Forelimb muscle (tissue), 1 donor: ENCODE results near the gene SCGB1A1. TPM values are rescaled to one million over a fixed set of nuclear protein-coding genes. Genes with fewer than 3 reads are reported as not detected.

ENCODE experiments used
- DNase-seq: peaks from one replicate; pipeline ENCODE4 v3.0.0-alpha.2; 2013; ENCODE audit warnings: low read depth
- polyA plus RNA-seq: library from polyadenylated mRNA; unstranded; fragments of 120-200 nt; gene quantifications from one replicate; pipeline ENCODE4 v1.2.1, GENCODE V29; 2013; ENCODE audit not compliant: insufficient read length

Gene SCGB1A1
- polyA plus RNA-seq, 1 donor: not detected

- no peak for DNase-seq
These were observed 20.5 kb upstream of the SCGB1A1 start for GRCh38 chr11:62398011-62398994.

- no peak for DNase-seq
These were observed 19.5 kb upstream of the SCGB1A1 start for GRCh38 chr11:62399172-62399877.

DNA sequence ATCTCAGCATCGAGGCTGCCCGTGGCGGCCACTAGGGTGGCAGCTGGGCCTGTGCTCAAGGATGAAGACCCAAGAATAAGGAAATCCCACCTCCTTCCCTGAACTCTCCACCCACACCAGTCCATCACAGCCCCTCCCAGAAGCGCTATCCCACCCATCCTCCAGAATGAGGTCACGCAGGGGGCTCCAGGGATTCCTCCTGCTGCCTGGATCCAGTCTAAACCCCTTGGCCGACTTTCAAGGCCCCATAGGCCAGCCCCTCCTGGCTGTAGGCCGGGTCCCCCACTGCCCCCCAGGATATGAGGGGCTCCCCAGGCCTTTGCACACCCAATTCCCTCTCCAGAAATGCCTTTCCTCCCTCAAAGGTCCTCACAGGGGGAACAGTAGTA is 19.0 kb upstream of the SCGB1A1 start:
- peak; percentile 73 for DNase-seq

GRCh38 chr11:62400281-62400680 is 18.6 kb upstream of the SCGB1A1 start:
- no peak for DNase-seq

DNA sequence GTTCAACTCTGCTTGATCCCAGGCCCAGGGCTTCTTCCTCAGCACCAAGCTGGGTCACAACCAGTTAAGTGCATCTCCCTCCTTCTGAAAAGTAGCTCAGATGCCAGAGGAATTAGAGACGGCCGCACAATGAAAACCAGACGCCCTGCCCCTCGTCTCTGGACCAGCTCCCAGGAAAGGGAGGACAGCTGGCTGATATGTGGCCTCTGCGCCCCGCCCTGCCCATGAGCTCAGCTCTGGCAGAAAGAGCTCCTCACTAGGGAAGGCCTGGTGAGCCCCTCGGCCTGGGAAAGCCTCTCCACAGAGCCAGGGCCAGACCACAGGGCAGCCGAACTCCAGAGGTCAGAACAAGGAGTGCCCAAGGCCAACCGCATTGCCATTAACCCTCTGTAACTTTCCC is 18.1 kb upstream of the SCGB1A1 start:
- peak; percentile 73 for DNase-seq

DNA sequence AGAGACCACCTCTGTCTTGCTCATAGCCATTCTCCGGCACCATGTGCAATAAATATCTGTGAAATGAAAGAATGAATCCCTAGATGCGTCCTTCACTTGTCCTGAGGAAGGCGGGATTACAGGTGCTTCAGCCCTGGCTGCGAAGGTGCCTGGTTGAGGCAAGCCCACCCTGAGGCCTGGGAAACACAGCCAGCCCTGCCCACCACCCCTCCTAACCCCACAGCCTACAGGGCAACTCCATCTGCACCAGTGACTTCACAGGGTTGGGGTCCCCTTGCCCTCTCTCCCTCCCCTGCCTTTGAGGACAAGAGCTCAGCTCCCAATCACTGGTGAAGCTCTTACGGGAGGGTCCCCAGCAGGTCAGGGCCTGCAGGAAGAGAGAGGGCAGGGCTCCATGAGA is 17.5 kb upstream of the SCGB1A1 start:
- DNase-seq: no peak

GRCh38 chr11:62401811-62402210 is 17.0 kb upstream of the SCGB1A1 start:
- no peak for DNase-seq

DNA sequence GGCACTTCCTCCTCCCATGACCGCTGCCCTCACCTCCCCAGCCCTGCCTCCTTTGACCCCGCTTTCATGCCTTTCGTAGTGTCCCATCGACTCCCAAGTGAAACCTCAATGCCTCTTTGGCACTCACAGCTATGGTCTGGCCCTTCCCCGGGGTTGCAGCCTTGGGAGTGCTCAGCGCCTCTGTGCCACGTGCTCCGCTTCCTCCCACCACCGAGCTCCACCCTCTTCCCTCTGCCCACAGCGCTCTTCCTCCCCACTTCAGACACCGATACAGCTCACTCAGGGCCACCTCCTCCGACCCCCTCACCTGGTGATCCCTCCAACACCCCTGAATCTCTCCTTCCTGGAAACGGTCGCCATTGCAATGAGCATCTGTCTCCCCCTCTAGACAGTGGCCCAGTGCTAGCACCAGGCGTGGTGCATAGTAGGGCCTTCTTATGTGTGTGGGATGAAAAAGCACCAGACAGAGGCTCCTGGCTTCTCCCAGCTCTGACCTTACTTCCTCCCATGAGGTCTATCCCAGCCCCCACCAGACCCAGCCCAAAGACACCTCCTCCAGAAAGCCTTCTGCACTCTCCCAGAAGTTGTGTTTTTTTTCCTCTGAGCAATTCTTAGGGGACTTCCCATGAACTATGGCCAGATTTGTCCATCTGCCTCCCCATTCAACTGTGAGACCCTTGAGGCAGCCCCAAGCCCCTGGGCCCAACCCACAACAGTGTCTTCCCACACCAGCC is 16.4 kb upstream of the SCGB1A1 start:
- DNase-seq: no peak

- DNase-seq: no peak
These were observed 15.7 kb upstream of the SCGB1A1 start for GRCh38 chr11:62402960-62403730.

- no peak for DNase-seq
These were observed 14.4 kb upstream of the SCGB1A1 start for GRCh38 chr11:62404435-62404834.

- DNase-seq: no peak
These were observed 13.9 kb upstream of the SCGB1A1 start for GRCh38 chr11:62404901-62405300.

DNA sequence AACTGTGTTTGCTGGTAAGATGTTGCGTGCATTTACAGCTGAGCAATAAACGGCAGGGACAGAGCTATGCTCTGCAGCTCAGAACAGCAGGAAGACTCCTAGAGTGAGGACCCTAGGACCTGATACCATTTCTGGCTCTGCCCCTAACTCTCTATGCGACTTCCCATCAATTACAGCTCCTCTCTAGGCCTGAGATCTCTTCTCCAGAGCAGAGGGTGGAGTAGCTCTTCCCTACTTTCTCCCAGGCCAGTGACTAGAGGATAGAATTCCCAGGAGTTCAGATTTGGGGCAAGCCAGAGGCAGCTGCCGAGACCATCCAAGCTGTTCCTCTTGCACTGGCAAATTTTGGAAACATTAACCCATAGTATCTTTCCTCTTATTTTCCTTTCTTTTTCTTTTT is 12.8 kb upstream of the SCGB1A1 start:
- no peak for DNase-seq

DNA sequence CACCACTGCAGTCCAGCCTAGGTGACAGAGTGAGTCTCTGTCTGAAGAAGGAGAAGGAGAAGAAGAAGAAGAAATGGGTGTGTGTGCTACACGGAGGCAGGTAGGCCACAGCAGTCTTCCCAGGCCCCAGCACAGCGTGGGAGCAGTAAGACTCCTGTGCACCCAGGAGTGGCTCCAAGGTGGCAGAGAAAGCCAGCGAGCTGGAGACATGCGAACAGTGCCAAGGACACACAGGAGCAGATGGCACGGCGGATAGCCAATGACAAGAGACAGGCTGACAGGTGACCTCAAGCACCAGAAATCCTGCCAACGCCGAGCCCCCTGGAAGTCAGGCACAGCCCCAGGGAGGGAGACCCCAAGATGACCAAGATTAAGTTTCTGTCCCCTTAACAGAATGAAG is 9.0 kb upstream of the SCGB1A1 start:
- DNase-seq: no peak

- DNase-seq: no peak
These were observed 7.9 kb upstream of the SCGB1A1 start for GRCh38 chr11:62410972-62411371.

- no peak for DNase-seq
These were observed 7.3 kb upstream of the SCGB1A1 start for GRCh38 chr11:62411524-62411923.

GRCh38 chr11:62413060-62413696 is 5.7 kb upstream of the SCGB1A1 start:
- DNase-seq: no peak

GRCh38 chr11:62416596-62416995 is 2.2 kb upstream of the SCGB1A1 start:
- DNase-seq: no peak

DNA sequence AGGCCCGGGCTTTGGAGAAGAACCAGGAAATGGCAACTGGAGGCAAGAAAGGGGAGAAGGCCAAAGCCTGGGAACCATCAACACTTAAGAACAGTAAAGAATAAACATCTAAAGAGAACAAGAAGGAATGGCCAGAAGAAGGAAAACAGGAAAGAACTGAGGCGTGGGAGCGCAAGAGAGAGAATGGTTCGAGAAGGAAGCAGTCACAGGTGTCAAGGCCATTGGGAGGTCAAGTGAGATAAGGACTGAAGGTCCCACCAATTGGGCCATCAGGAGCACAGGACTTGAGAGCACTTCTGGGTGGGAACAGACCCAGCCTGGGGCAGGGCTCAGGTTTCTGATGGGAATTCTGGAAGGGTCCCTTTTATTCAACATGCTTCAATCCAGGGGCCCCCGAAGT is 697 bp upstream of the SCGB1A1 start:
- no peak for DNase-seq

- no peak for DNase-seq
These were observed 589 bp downstream of the SCGB1A1 start for GRCh38 chr11:62419314-62419929.

GRCh38 chr11:62419943-62420342 is 1.1 kb downstream of the SCGB1A1 start:
- DNase-seq: no peak

DNA sequence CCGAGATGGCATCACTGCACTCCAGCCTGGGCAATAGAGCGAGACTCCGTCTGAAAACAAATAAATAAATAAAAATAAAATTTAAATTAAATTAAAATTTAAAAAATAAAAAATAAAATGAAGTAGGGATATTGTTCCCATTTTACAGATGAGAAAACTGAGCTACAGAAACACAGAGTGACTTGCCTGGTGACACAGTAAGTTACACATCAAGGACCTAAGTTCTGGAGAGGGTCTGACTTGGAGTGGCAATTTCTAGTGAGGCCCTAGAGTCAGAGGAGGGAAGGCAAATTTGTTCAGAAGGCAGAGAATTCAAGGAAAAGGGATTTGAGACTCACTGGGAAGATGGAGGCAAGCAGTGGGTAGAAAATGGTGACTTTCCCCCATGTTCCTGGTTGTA is 2.0 kb downstream of the SCGB1A1 start:
- DNase-seq: no peak
